OCI-LY3 (cell line): ENCODE data around the gene TYMP.

Experiments used
- H2AFZ ChIP-seq: fragments of 200-600, 300-600 bp; shearing (Covaris generic); 2 replicates; pipeline ENCODE4 v1.6.0; 2014; ENCODE audit warnings: antibody characterized with exemption, low read depth, low read length
- H3K27ac ChIP-seq: fragments of 200-600, 300-600 bp; sonication (generic); 2 replicates; pipeline ENCODE4 v1.5.1; 2014; ENCODE audit warnings: mild to moderate bottlenecking, low read length, moderate library complexity, mixed read lengths
- H3K27me3 ChIP-seq: fragments of 200-600, 300-600 bp; sonication (generic); 2 replicates; pipeline ENCODE4 v1.6.1; 2014; ENCODE audit warnings: low read depth, low read length, mixed read lengths
- H3K36me3 ChIP-seq: fragments of 200-600, 300-600 bp; sonication (generic); replicated peaks from 2 replicates; pipeline ENCODE3; 2014; ENCODE audit warnings: low read depth, low read length, mixed read lengths
- H3K4me1 ChIP-seq: fragments of 300-600, 200-600 bp; sonication (generic); 2 replicates; pipeline ENCODE4 v1.6.1; 2014; ENCODE audit warnings: low read length, mixed read lengths
- H3K4me2 ChIP-seq: fragments of 200-600, 300-600 bp; sonication (generic); 2 replicates; pipeline ENCODE4 v1.6.1; 2014; ENCODE audit warnings: low read length, mixed read lengths
- H3K4me3 ChIP-seq: fragments of 300-600, 200-600 bp; sonication (generic); 2 replicates; pipeline ENCODE4 v1.5.1; 2014; ENCODE audit warnings: antibody characterized with exemption, mild to moderate bottlenecking, low read length, moderate library complexity
- H3K79me2 ChIP-seq: fragments of 300-600, 200-600 bp; shearing (Covaris generic); 2 replicates; pipeline ENCODE4 v1.6.1; 2014; ENCODE audit warnings: mild to moderate bottlenecking, low read length, mixed read lengths
- H3K9ac ChIP-seq: fragments of 300-600, 200-600 bp; shearing (Covaris generic); 2 replicates; pipeline ENCODE4 v1.6.0; 2014; ENCODE audit warnings: mild to moderate bottlenecking, low read length, moderate library complexity
- H3K9me3 ChIP-seq: fragments of 200-600, 300-600 bp; shearing (Covaris generic); 2 replicates; pipeline ENCODE4 v1.6.1; 2014; ENCODE audit warnings: low read length, mixed read lengths; ENCODE audit not compliant: insufficient read depth
- H4K20me1 ChIP-seq: fragments of 200-600, 300-600 bp; sonication (generic); 2 replicates; pipeline ENCODE4 v1.6.1; 2016; ENCODE audit warnings: low read length, mixed read lengths; ENCODE audit not compliant: insufficient read depth
- EZH2phosphoT487 ChIP-seq: fragments of 200-600 bp; shearing (Covaris generic); IDR thresholded peaks from 2 replicates; pipeline ENCODE4 v1.6.1; 2018; ENCODE audit warnings: antibody characterized with exemption, mixed run types, low read depth
- TF ChIP-seq, protein P1 (sequence below): fragments of 200-600, 300-600 bp; sonication (generic); IDR thresholded peaks from 2 replicates; pipeline ENCODE4 v1.5.1; 2014; ENCODE audit warnings: antibody characterized with exemption, low read length, low read depth

TYMP gene

GRCh38 chr22:50485221-50486131, 44.3 kb downstream of the TYMP start:
- H4K20me1 ChIP-seq: no peaks in the 10 kb centered on the region
- TF ChIP-seq, protein P1, sequence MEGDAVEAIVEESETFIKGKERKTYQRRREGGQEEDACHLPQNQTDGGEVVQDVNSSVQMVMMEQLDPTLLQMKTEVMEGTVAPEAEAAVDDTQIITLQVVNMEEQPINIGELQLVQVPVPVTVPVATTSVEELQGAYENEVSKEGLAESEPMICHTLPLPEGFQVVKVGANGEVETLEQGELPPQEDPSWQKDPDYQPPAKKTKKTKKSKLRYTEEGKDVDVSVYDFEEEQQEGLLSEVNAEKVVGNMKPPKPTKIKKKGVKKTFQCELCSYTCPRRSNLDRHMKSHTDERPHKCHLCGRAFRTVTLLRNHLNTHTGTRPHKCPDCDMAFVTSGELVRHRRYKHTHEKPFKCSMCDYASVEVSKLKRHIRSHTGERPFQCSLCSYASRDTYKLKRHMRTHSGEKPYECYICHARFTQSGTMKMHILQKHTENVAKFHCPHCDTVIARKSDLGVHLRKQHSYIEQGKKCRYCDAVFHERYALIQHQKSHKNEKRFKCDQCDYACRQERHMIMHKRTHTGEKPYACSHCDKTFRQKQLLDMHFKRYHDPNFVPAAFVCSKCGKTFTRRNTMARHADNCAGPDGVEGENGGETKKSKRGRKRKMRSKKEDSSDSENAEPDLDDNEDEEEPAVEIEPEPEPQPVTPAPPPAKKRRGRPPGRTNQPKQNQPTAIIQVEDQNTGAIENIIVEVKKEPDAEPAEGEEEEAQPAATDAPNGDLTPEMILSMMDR: no peak
- no peak for TF ChIP-seq EZH2phosphoT487
- H2AFZ ChIP-seq: no peak overlapping the region
- H3K4me2 ChIP-seq: no peak overlapping the region
- no peak overlapping the region for H3K27ac ChIP-seq
- no peak overlapping the region for H3K9ac ChIP-seq
- no peaks in the 10 kb centered on the region for H3K79me2 ChIP-seq
- H3K4me1 ChIP-seq: peaks cover 6% of the 10 kb centered on the region; the same call in 1 of the 2 replicates
- H3K27me3 ChIP-seq: no peaks in the 10 kb centered on the region
- no peak overlapping the region for H3K4me3 ChIP-seq
- no peaks in the 10 kb centered on the region for H3K36me3 ChIP-seq
- no peaks in the 10 kb centered on the region for H3K9me3 ChIP-seq

GRCh38 chr22:50483977-50484853, 45.6 kb downstream of the TYMP start:
- no peaks in the 10 kb centered on the region for H3K9me3 ChIP-seq
- no peaks in the 10 kb centered on the region for H4K20me1 ChIP-seq
- TF ChIP-seq EZH2phosphoT487: no peak
- TF ChIP-seq, protein P1: no peak
- H3K36me3 ChIP-seq: no peaks in the 10 kb centered on the region
- peaks cover 6% of the 10 kb centered on the region; the same call in 1 of the 2 replicates for H3K4me1 ChIP-seq
- no peak overlapping the region for H3K9ac ChIP-seq
- H3K79me2 ChIP-seq: no peaks in the 10 kb centered on the region
- H3K27ac ChIP-seq: no peak overlapping the region
- no peak overlapping the region for H3K4me2 ChIP-seq
- H2AFZ ChIP-seq: no peak overlapping the region
- no peak overlapping the region for H3K4me3 ChIP-seq
- H3K27me3 ChIP-seq: no peaks in the 10 kb centered on the region

DNA sequence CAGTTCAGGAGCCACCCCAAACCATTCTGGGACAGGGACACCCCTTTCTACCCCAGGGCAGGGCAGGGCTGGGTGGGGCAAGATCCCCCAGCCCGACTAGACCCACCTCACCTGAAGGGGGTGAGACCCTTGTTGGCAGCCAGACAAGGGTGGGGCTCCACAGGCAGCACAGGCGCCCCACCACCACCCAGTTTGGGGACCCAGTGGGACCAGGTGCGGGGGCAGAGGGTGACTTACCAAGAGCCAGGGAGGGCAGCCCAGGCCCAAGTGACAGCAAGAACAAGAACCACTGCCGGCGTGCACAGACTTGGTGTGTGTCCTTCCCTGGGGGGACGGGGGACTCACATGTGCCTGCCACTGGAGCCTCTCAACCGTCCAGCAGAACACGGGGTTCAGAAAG, 46.3 kb downstream of the TYMP start:
- Histone ChIP-seq H3K4me3 (no peak overlapping the region), H3K4me1 (peaks cover 6% of the 10 kb centered on the region; the same call in 1 of the 2 replicates), H3K9ac (no peak overlapping the region), H3K27ac (no peak overlapping the region), H4K20me1 (no peaks in the 10 kb centered on the region), H3K79me2 (no peaks in the 10 kb centered on the region), H3K27me3 (no peaks in the 10 kb centered on the region), H3K36me3 (no peaks in the 10 kb centered on the region), H2AFZ (no peak overlapping the region), H3K9me3 (no peaks in the 10 kb centered on the region), H3K4me2 (no peak overlapping the region)
- TF ChIP-seq EZH2phosphoT487: no peak
- TF ChIP-seq, protein P1: no peak

DNA sequence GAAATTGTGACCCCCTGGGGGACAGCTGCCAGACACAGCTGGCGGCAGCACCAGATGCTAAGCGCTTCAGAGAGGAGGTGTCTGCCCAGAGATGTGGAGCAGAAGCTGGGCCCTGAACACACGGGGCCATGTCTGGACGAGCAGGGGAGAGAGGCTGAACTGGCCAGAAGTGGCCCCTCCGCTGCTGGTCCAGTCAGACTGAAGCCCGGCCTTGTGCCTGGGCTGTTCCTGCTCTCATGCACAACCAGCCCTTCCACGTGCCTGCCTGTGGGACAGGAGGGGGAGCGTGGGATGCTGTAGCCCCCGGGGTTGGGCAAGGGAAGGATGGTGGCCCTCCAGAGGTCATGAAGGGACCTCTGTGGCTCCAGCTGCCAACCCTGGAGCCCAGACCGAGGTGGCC, 46.7 kb downstream of the TYMP start:
- Histone ChIP-seq H3K27me3 (no peaks in the 10 kb centered on the region), H3K4me2 (no peak overlapping the region), H3K4me1 (peaks cover 6% of the 10 kb centered on the region; the same call in 1 of the 2 replicates), H3K36me3 (no peaks in the 10 kb centered on the region), H3K4me3 (no peak overlapping the region), H3K79me2 (no peaks in the 10 kb centered on the region), H3K27ac (no peak overlapping the region), H3K9ac (no peak overlapping the region), H3K9me3 (no peaks in the 10 kb centered on the region), H2AFZ (no peak overlapping the region), H4K20me1 (no peaks in the 10 kb centered on the region)
- TF ChIP-seq, protein P1: no peak
- TF ChIP-seq EZH2phosphoT487: no peak
